DOHH2 (cell line): ENCODE measurements around the gene CCDC91.

Experiments
- H3F3A ChIP-seq: fragments of 200-600 bp; sonication (generic), shearing (Covaris generic); 2 replicates; pipeline ENCODE4 v1.6.0; 2016; ENCODE audit warnings: antibody characterized with exemption, mild to moderate bottlenecking; ENCODE audit not compliant: control insufficient read depth, insufficient read depth
- H3K27ac ChIP-seq: fragments of 200-600 bp; sonication (generic); 2 replicates; pipeline ENCODE4 v1.5.1; 2014; ENCODE audit warnings: low read depth, mild to moderate bottlenecking, low read length, moderate library complexity
- H3K27me3 ChIP-seq: fragments of 200-600 bp; sonication (generic); 2 replicates; pipeline ENCODE4 v1.6.1; 2014; ENCODE audit warnings: mild to moderate bottlenecking, low read length, mixed read lengths; ENCODE audit not compliant: control insufficient read depth
- H3K36me3 ChIP-seq: fragments of 200-600 bp; sonication (generic); 2 replicates; pipeline ENCODE4 v1.6.1; 2014; ENCODE audit warnings: mild to moderate bottlenecking, low read length, moderate library complexity, mixed read lengths; ENCODE audit not compliant: control insufficient read depth
- H3K4me1 ChIP-seq: fragments of 200-600 bp; sonication (generic); 2 replicates; pipeline ENCODE4 v1.6.1; 2014; ENCODE audit warnings: mild to moderate bottlenecking, low read length, mixed read lengths; ENCODE audit not compliant: control insufficient read depth
- H3K4me2 ChIP-seq: fragments of 200-600 bp; sonication (generic); 2 replicates; pipeline ENCODE4 v1.6.0; 2014; ENCODE audit warnings: mild to moderate bottlenecking, low read length, moderate library complexity
- H3K4me3 ChIP-seq: fragments of 200-600 bp; sonication (generic); 2 replicates; pipeline ENCODE4 v1.5.1; 2014; ENCODE audit warnings: mild to moderate bottlenecking, low read length, mixed read lengths
- H3K79me2 ChIP-seq: fragments of 200-600 bp; sonication (generic); 2 replicates; pipeline ENCODE4 v1.6.1; 2014; ENCODE audit warnings: mild to moderate bottlenecking, low read length, mixed read lengths; ENCODE audit not compliant: control insufficient read depth
- H3K9me2 ChIP-seq: fragments of 200-600 bp; sonication (generic); replicated peaks from 2 replicates; pipeline ENCODE4 v1.6.1; 2014; ENCODE audit warnings: mild to moderate bottlenecking, low read length, mixed read lengths; ENCODE audit not compliant: control insufficient read depth
- H3K9me3 ChIP-seq: fragments of 200-600 bp; sonication (generic); 2 replicates; pipeline ENCODE4 v1.6.1; 2014; ENCODE audit warnings: antibody characterized with exemption, low read length, mixed read lengths; ENCODE audit not compliant: control insufficient read depth, insufficient read depth
- H4K20me1 ChIP-seq: fragments of 200-600 bp; sonication (generic); 2 replicates; pipeline ENCODE4 v1.6.0; 2014; ENCODE audit warnings: low read depth, mild to moderate bottlenecking, antibody characterized with exemption, low read length, moderate library complexity; ENCODE audit not compliant: control insufficient read depth, insufficient read depth
- CTCF ChIP-seq: fragments of 200-600 bp; sonication (generic); IDR thresholded peaks from one replicate; pipeline ENCODE4 v1.5.1; 2014; ENCODE audit warnings: antibody characterized with exemption, mild to moderate bottlenecking, low read depth, low read length; ENCODE audit not compliant: poor library complexity, severe bottlenecking
- EZH2phosphoT487 ChIP-seq: fragments of 200-600 bp; sonication (generic); IDR thresholded peaks from 2 replicates; pipeline ENCODE4 v1.6.1; 2017; ENCODE audit warnings: borderline replicate concordance, mild to moderate bottlenecking, antibody characterized with exemption, low read length, moderate library complexity, mixed read lengths

CCDC91 gene

GRCh38 chr12:28313631-28314030 lies 123.4 kb downstream of the CCDC91 start:
- no peaks in the 10 kb centered on the region for H4K20me1 ChIP-seq
- no peaks in the 10 kb centered on the region for H3K9me3 ChIP-seq
- no peaks in the 10 kb centered on the region for H3K4me1 ChIP-seq
- no peak for TF ChIP-seq CTCF
- TF ChIP-seq EZH2phosphoT487, result no peak
- H3K9me2 ChIP-seq, result no peaks in the 10 kb centered on the region
- no peaks in the 10 kb centered on the region for H3K27me3 ChIP-seq
- no peaks in the 10 kb centered on the region for H3K36me3 ChIP-seq
- H3K79me2 ChIP-seq, result no peaks in the 10 kb centered on the region
- H3K4me2 ChIP-seq, result no peak overlapping the region
- H3K27ac ChIP-seq, result no peak overlapping the region
- no peaks in the 10 kb centered on the region for H3F3A ChIP-seq
- no peak overlapping the region for H3K4me3 ChIP-seq

GRCh38 chr12:28316049-28316448 lies 125.8 kb downstream of the CCDC91 start:
- no peaks in the 10 kb centered on the region for H3K79me2 ChIP-seq
- TF ChIP-seq EZH2phosphoT487 (no peak), CTCF (no peak)
- H3K4me3 ChIP-seq, result no peak overlapping the region
- H3K4me1 ChIP-seq, result no peaks in the 10 kb centered on the region
- no peaks in the 10 kb centered on the region for H4K20me1 ChIP-seq
- no peak overlapping the region for H3K4me2 ChIP-seq
- no peaks in the 10 kb centered on the region for H3K9me2 ChIP-seq
- H3K9me3 ChIP-seq, result no peaks in the 10 kb centered on the region
- H3K36me3 ChIP-seq, result no peaks in the 10 kb centered on the region
- no peaks in the 10 kb centered on the region for H3F3A ChIP-seq
- H3K27me3 ChIP-seq, result no peaks in the 10 kb centered on the region
- H3K27ac ChIP-seq, result no peak overlapping the region

GRCh38 chr12:28318273-28318672 lies 128.0 kb downstream of the CCDC91 start:
- TF ChIP-seq EZH2phosphoT487 (no peak), CTCF (no peak)
- H4K20me1 ChIP-seq, result no peaks in the 10 kb centered on the region
- no peaks in the 10 kb centered on the region for H3K9me2 ChIP-seq
- no peaks in the 10 kb centered on the region for H3K27me3 ChIP-seq
- no peaks in the 10 kb centered on the region for H3K9me3 ChIP-seq
- no peaks in the 10 kb centered on the region for H3K36me3 ChIP-seq
- no peak overlapping the region for H3K4me2 ChIP-seq
- H3K27ac ChIP-seq, result no peak overlapping the region
- H3K4me1 ChIP-seq, result no peaks in the 10 kb centered on the region
- H3K4me3 ChIP-seq, result no peak overlapping the region
- H3K79me2 ChIP-seq, result no peaks in the 10 kb centered on the region
- H3F3A ChIP-seq, result no peaks in the 10 kb centered on the region

- H3K27me3 ChIP-seq, result no peaks in the 10 kb centered on the region
- H3K9me2 ChIP-seq, result no peaks in the 10 kb centered on the region
- H3K9me3 ChIP-seq, result no peaks in the 10 kb centered on the region
- TF ChIP-seq CTCF (no peak), EZH2phosphoT487 (no peak)
- H3K27ac ChIP-seq, result no peak overlapping the region
- H3K79me2 ChIP-seq, result no peaks in the 10 kb centered on the region
- no peak overlapping the region for H3K4me2 ChIP-seq
- H3K4me3 ChIP-seq, result no peak overlapping the region
- H3K36me3 ChIP-seq, result no peaks in the 10 kb centered on the region
- H3F3A ChIP-seq, result no peaks in the 10 kb centered on the region
- H3K4me1 ChIP-seq, result no peaks in the 10 kb centered on the region
- no peaks in the 10 kb centered on the region for H4K20me1 ChIP-seq
Observed at GRCh38 chr12:28320353-28320752, 130.1 kb downstream of the CCDC91 start.
